WTC11 (cell line): ENCODE data around the gene BABAM2. TPM values are rescaled to one million over a fixed set of nuclear protein-coding genes. Genes with fewer than 3 reads are reported as not detected.

ENCODE experiments used
- ATAC-seq: fragments of 200-7000 bp; cut with Tn5 transposase; 2 replicates; pipeline ENCODE4 v1.10.0; 2021; ENCODE audit warnings: mild to moderate bottlenecking, moderate library complexity
- CTCF ChIA-PET: fragments of 300-600 bp; sonication (Branson Sonifier 250); formaldehyde crosslinking; loops from one replicate; lab custom pipeline; 2021; ENCODE audit warnings: antibody characterized with exemption; lab: Charles Lee
- POLR2A ChIA-PET: fragments of 350-600 bp; sonication (Branson Sonifier 250); formaldehyde crosslinking; loops from one replicate; lab custom pipeline; 2021; ENCODE audit warnings: antibody characterized with exemption; lab: Charles Lee
- DNase-seq: peaks from one replicate; pipeline ENCODE4 v3.0.0; 2021; ENCODE audit warnings: low spot score
- H3K27ac Mint-ChIP-seq: 2 replicates; pipeline ENCODE4 v1.8.0; 2021; ENCODE audit warnings: mixed read lengths
- H3K27me3 Mint-ChIP-seq: 2 replicates; pipeline ENCODE4 v1.8.0; 2021; ENCODE audit warnings: low read depth, mild to moderate bottlenecking, moderate library complexity, mixed read lengths
- H3K36me3 Mint-ChIP-seq: 2 replicates; pipeline ENCODE4 v1.8.0; 2021; ENCODE audit warnings: mixed read lengths
- H3K4me1 Mint-ChIP-seq: 2 replicates; pipeline ENCODE4 v1.8.0; 2022; ENCODE audit warnings: mixed read lengths
- H3K4me3 Mint-ChIP-seq: 2 replicates; pipeline ENCODE4 v1.8.0; 2021; ENCODE audit warnings: mild to moderate bottlenecking, moderate library complexity, mixed read lengths
- H3K9me3 Mint-ChIP-seq: 2 replicates; pipeline ENCODE4 v1.8.0; 2021; ENCODE audit warnings: mixed read lengths
- ELF4 ChIP-seq: sonication (generic); formaldehyde crosslinking; IDR thresholded peaks from 2 replicates; pipeline ENCODE4 v1.8.1; 2022; ENCODE audit warnings: low read depth, mild to moderate bottlenecking, moderate library complexity, missing genetic modification reagents
- ETV6 ChIP-seq: sonication (generic); formaldehyde crosslinking; IDR thresholded peaks from 2 replicates; pipeline ENCODE4 v1.8.1; 2022; ENCODE audit warnings: mild to moderate bottlenecking, missing genetic modification reagents
- FOXJ3 ChIP-seq: sonication (generic); formaldehyde crosslinking; IDR thresholded peaks from 2 replicates; pipeline ENCODE4 v1.9.0; 2021; ENCODE audit warnings: missing genetic modification reagents, mild to moderate bottlenecking, borderline replicate concordance
- GABPB1 ChIP-seq: sonication (generic); formaldehyde crosslinking; IDR thresholded peaks from 2 replicates; pipeline ENCODE4 v1.8.1; 2023; ENCODE audit warnings: mild to moderate bottlenecking, missing genetic modification reagents
- GRHL2 ChIP-seq: fragments of 250-450 bp; sonication (Bioruptor Pico); IDR thresholded peaks from 2 replicates; pipeline ENCODE4 v1.8.0; 2022; ENCODE audit warnings: mild to moderate bottlenecking, moderate library complexity; ENCODE audit not compliant: insufficient replicate concordance, severe bottlenecking
- MXD4 ChIP-seq: fragments of 250-450 bp; sonication (Bioruptor Pico); IDR thresholded peaks from 2 replicates; pipeline ENCODE4 v1.8.0; 2021; ENCODE audit warnings: mild to moderate bottlenecking, moderate library complexity, borderline replicate concordance
- MYBL2 ChIP-seq: sonication (generic); formaldehyde crosslinking; IDR thresholded peaks from 2 replicates; pipeline ENCODE4 v1.8.1; 2023; ENCODE audit warnings: mild to moderate bottlenecking, moderate library complexity, missing genetic modification reagents
- NR2C2 ChIP-seq: sonication (generic); formaldehyde crosslinking; IDR thresholded peaks from 2 replicates; pipeline ENCODE4 v1.8.0; 2022; ENCODE audit warnings: mild to moderate bottlenecking, missing genetic modification reagents
- PRRX2 ChIP-seq: fragments of 250-450 bp; sonication (Bioruptor Pico); IDR thresholded peaks from 2 replicates; pipeline ENCODE4 v1.8.0; 2021; ENCODE audit warnings: mild to moderate bottlenecking
- RELA ChIP-seq: sonication (generic); formaldehyde crosslinking; IDR thresholded peaks from 2 replicates; pipeline ENCODE4 v1.8.1; 2022; ENCODE audit warnings: missing genetic modification reagents, mild to moderate bottlenecking, borderline replicate concordance
- SMAD4 ChIP-seq: sonication (generic); formaldehyde crosslinking; IDR thresholded peaks from 2 replicates; pipeline ENCODE4 v1.8.0; 2022; ENCODE audit warnings: mild to moderate bottlenecking, missing genetic modification reagents
- ZBTB21 ChIP-seq: sonication (generic); formaldehyde crosslinking; IDR thresholded peaks from 2 replicates; pipeline ENCODE4 v1.8.1; 2023; ENCODE audit warnings: mild to moderate bottlenecking, missing genetic modification reagents, borderline replicate concordance
- ZNF219 ChIP-seq: sonication (generic); formaldehyde crosslinking; IDR thresholded peaks from 2 replicates; pipeline ENCODE4 v1.8.0; 2023; ENCODE audit warnings: missing genetic modification reagents, mild to moderate bottlenecking, borderline replicate concordance
- ZNF232 ChIP-seq: sonication (generic); formaldehyde crosslinking; IDR thresholded peaks from 2 replicates; pipeline ENCODE4 v1.8.0; 2022; ENCODE audit warnings: mild to moderate bottlenecking, missing genetic modification reagents
- ZNF416 ChIP-seq: fragments of 250-450 bp; sonication (Bioruptor Pico); IDR thresholded peaks from 2 replicates; pipeline ENCODE4 v1.9.0; 2021; ENCODE audit warnings: mild to moderate bottlenecking, inconsistent platforms
- ZNF423 ChIP-seq: fragments of 250-450 bp; sonication (Bioruptor Pico); IDR thresholded peaks from 2 replicates; pipeline ENCODE4 v2.1.2; 2022; ENCODE audit warnings: mild to moderate bottlenecking, moderate library complexity
- total RNA-seq: library from RNA; stranded (reverse); gene quantifications from 3 replicates; pipeline ENCODE4 v1.2.3, GENCODE V29; 2021
- TF ChIP-seq, protein P1 (sequence below): fragments of 250-450 bp; sonication (Bioruptor Pico); IDR thresholded peaks from 2 replicates; pipeline ENCODE4 v1.9.0; 2021; ENCODE audit warnings: moderate library complexity, mild to moderate bottlenecking, inconsistent platforms, borderline replicate concordance
- TF ChIP-seq, protein P2 (sequence below): sonication (generic); formaldehyde crosslinking; IDR thresholded peaks from 2 replicates; pipeline ENCODE4 v1.8.1; 2023; ENCODE audit warnings: mild to moderate bottlenecking, missing genetic modification reagents
- TF ChIP-seq, protein P3 (sequence below): sonication (generic); formaldehyde crosslinking; IDR thresholded peaks from 2 replicates; pipeline ENCODE4 v1.8.0; 2023; ENCODE audit warnings: missing genetic modification reagents, mild to moderate bottlenecking, borderline replicate concordance
- TF ChIP-seq, protein P4 (sequence below): fragments of 200-600 bp; IDR thresholded peaks from 2 replicates; pipeline ENCODE4 v1.8.0; 2022; ENCODE audit warnings: antibody characterized with exemption
- TF ChIP-seq, protein P5 (sequence below): fragments of 250-450 bp; sonication (Bioruptor Pico); IDR thresholded peaks from 2 replicates; pipeline ENCODE4 v1.9.0; 2021; ENCODE audit warnings: mild to moderate bottlenecking, borderline replicate concordance

Gene BABAM2
- total RNA-seq, 1 experiment from 2014 or later, result 16.5 TPM

DNA sequence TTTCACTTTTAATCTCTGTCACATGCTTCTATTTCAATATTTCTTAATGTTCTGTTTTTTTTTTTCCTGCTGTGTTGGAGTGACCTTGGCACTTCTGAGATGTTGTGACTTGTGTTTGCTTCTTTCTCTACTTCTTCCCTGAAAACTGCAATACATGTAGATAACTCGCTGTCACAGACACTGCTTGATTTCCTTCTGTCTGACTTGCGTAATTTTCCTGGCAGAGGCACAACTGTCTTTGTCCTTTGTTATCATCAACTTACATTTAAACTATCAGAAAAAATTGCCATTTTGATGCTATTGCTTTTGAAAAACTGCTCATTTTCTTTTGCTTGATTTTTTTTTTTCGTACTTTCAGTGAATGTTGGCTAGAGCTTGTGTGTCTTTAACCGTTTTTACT, 69.0 kb downstream of the BABAM2 start:
- Mint-ChIP-seq H3K4me1 (0 out of 2 replicates have a peak, but pooled peaks cover 4% of the 10 kb centered on the region), H3K27me3 (no peaks in the 10 kb centered on the region), H3K4me3 (no peak overlapping the region), H3K36me3 (no peaks in the 10 kb centered on the region), H3K9me3 (no peaks in the 10 kb centered on the region), H3K27ac (no peak overlapping the region)
- no peak for DNase-seq
- CTCF ChIA-PET, result no interaction called here
- TF ChIP-seq ELF4 (no peak), ZNF423 (CRISPR knock-in tag) (no peak), ZBTB21 (CRISPR knock-in tag) (no peak)
- TF ChIP-seq, protein P1, sequence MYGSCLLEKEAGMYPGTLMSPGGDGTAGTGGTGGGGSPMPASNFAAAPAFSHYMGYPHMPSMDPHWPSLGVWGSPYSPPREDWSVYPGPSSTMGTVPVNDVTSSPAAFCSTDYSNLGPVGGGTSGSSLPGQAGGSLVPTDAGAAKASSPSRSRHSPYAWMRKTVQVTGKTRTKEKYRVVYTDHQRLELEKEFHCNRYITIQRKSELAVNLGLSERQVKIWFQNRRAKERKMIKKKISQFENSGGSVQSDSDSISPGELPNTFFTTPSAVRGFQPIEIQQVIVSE (CRISPR knock-in tag), result no peak
- TF ChIP-seq, protein P2, sequence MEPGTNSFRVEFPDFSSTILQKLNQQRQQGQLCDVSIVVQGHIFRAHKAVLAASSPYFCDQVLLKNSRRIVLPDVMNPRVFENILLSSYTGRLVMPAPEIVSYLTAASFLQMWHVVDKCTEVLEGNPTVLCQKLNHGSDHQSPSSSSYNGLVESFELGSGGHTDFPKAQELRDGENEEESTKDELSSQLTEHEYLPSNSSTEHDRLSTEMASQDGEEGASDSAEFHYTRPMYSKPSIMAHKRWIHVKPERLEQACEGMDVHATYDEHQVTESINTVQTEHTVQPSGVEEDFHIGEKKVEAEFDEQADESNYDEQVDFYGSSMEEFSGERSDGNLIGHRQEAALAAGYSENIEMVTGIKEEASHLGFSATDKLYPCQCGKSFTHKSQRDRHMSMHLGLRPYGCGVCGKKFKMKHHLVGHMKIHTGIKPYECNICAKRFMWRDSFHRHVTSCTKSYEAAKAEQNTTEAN (CRISPR knock-in tag), result no peak
- POLR2A ChIA-PET, result no interaction called here
- ATAC-seq, result no peak

DNA sequence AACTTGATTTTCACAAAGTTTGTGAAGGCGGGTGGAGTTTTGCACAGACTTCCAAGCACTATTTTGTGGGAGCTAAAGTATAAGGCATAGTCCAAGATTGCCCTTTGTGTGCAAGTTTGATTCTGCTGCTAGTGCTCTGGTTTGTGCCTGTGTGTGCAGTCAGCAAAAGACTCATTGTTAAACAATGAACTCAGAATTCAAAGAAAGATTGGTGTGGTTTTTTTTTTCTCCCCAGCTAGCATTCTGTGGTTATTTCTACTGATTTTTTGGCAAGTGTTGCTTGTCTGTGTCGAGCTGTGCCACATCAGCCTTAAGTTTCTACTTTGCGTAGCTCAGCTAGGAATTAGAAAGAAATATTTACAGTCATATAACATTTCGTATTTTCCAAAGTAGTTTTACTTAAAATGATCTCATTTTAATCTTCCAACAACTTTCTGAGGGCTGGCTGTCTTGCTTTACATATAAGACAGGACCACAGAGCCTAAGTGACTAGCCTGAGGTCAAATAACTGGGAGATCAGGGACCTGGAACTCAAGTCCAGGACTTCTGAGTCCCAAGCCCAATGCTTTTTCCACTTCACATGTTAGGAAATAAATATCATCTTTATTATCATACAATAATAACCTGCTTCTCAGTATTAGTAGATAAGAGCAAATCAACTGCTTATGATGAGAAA, 69.8 kb downstream of the BABAM2 start:
- Mint-ChIP-seq H3K36me3 (no peaks in the 10 kb centered on the region), H3K27me3 (no peaks in the 10 kb centered on the region), H3K27ac (no peak overlapping the region), H3K4me1 (no peaks in the 10 kb centered on the region), H3K4me3 (no peak overlapping the region), H3K9me3 (no peaks in the 10 kb centered on the region)
- ATAC-seq, result no peak
- DNase-seq, result no peak
- POLR2A ChIA-PET, result no interaction called here
- CTCF ChIA-PET, result no interaction called here
- no peak for TF ChIP-seq PRRX2 (CRISPR knock-in tag)
- TF ChIP-seq FOXJ3 (CRISPR knock-in tag), result no peak
- TF ChIP-seq, protein P3, sequence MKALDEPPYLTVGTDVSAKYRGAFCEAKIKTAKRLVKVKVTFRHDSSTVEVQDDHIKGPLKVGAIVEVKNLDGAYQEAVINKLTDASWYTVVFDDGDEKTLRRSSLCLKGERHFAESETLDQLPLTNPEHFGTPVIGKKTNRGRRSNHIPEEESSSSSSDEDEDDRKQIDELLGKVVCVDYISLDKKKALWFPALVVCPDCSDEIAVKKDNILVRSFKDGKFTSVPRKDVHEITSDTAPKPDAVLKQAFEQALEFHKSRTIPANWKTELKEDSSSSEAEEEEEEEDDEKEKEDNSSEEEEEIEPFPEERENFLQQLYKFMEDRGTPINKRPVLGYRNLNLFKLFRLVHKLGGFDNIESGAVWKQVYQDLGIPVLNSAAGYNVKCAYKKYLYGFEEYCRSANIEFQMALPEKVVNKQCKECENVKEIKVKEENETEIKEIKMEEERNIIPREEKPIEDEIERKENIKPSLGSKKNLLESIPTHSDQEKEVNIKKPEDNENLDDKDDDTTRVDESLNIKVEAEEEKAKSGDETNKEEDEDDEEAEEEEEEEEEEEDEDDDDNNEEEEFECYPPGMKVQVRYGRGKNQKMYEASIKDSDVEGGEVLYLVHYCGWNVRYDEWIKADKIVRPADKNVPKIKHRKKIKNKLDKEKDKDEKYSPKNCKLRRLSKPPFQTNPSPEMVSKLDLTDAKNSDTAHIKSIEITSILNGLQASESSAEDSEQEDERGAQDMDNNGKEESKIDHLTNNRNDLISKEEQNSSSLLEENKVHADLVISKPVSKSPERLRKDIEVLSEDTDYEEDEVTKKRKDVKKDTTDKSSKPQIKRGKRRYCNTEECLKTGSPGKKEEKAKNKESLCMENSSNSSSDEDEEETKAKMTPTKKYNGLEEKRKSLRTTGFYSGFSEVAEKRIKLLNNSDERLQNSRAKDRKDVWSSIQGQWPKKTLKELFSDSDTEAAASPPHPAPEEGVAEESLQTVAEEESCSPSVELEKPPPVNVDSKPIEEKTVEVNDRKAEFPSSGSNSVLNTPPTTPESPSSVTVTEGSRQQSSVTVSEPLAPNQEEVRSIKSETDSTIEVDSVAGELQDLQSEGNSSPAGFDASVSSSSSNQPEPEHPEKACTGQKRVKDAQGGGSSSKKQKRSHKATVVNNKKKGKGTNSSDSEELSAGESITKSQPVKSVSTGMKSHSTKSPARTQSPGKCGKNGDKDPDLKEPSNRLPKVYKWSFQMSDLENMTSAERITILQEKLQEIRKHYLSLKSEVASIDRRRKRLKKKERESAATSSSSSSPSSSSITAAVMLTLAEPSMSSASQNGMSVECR (CRISPR knock-in tag), result no peak
- TF ChIP-seq NR2C2, result no peak
- no peak for TF ChIP-seq ETV6 (CRISPR knock-in tag)
- TF ChIP-seq SMAD4, result no peak
- TF ChIP-seq RELA, result no peak
- TF ChIP-seq, protein P4, sequence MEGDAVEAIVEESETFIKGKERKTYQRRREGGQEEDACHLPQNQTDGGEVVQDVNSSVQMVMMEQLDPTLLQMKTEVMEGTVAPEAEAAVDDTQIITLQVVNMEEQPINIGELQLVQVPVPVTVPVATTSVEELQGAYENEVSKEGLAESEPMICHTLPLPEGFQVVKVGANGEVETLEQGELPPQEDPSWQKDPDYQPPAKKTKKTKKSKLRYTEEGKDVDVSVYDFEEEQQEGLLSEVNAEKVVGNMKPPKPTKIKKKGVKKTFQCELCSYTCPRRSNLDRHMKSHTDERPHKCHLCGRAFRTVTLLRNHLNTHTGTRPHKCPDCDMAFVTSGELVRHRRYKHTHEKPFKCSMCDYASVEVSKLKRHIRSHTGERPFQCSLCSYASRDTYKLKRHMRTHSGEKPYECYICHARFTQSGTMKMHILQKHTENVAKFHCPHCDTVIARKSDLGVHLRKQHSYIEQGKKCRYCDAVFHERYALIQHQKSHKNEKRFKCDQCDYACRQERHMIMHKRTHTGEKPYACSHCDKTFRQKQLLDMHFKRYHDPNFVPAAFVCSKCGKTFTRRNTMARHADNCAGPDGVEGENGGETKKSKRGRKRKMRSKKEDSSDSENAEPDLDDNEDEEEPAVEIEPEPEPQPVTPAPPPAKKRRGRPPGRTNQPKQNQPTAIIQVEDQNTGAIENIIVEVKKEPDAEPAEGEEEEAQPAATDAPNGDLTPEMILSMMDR, result no peak
- no peak for TF ChIP-seq ZBTB21 (CRISPR knock-in tag)
- TF ChIP-seq, protein P5, sequence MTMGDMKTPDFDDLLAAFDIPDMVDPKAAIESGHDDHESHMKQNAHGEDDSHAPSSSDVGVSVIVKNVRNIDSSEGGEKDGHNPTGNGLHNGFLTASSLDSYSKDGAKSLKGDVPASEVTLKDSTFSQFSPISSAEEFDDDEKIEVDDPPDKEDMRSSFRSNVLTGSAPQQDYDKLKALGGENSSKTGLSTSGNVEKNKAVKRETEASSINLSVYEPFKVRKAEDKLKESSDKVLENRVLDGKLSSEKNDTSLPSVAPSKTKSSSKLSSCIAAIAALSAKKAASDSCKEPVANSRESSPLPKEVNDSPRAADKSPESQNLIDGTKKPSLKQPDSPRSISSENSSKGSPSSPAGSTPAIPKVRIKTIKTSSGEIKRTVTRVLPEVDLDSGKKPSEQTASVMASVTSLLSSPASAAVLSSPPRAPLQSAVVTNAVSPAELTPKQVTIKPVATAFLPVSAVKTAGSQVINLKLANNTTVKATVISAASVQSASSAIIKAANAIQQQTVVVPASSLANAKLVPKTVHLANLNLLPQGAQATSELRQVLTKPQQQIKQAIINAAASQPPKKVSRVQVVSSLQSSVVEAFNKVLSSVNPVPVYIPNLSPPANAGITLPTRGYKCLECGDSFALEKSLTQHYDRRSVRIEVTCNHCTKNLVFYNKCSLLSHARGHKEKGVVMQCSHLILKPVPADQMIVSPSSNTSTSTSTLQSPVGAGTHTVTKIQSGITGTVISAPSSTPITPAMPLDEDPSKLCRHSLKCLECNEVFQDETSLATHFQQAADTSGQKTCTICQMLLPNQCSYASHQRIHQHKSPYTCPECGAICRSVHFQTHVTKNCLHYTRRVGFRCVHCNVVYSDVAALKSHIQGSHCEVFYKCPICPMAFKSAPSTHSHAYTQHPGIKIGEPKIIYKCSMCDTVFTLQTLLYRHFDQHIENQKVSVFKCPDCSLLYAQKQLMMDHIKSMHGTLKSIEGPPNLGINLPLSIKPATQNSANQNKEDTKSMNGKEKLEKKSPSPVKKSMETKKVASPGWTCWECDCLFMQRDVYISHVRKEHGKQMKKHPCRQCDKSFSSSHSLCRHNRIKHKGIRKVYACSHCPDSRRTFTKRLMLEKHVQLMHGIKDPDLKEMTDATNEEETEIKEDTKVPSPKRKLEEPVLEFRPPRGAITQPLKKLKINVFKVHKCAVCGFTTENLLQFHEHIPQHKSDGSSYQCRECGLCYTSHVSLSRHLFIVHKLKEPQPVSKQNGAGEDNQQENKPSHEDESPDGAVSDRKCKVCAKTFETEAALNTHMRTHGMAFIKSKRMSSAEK, result no peak
- no peak for TF ChIP-seq ZNF219 (CRISPR knock-in tag)
- TF ChIP-seq MYBL2 (CRISPR knock-in tag), result no peak
- TF ChIP-seq GRHL2, result no peak
- no peak for TF ChIP-seq ZNF416 (CRISPR knock-in tag)
- no peak for TF ChIP-seq GABPB1 (CRISPR knock-in tag)
- no peak for TF ChIP-seq MXD4 (CRISPR knock-in tag)
- TF ChIP-seq ZNF232, result no peak
